Raji (cell line): Measurements from ENCODE around the gene C7orf57.
A peak's percentile ranks its signal among the peaks of the same experiment; 100 is the strongest.

Experiments used
- POLR2A ChIP-seq: IDR thresholded peaks from 2 replicates; pipeline ENCODE4 v1.6.1; 2011; ENCODE audit warnings: low read depth, low read length, control low read depth; ENCODE audit not compliant: insufficient read depth

Gene C7orf57

DNA sequence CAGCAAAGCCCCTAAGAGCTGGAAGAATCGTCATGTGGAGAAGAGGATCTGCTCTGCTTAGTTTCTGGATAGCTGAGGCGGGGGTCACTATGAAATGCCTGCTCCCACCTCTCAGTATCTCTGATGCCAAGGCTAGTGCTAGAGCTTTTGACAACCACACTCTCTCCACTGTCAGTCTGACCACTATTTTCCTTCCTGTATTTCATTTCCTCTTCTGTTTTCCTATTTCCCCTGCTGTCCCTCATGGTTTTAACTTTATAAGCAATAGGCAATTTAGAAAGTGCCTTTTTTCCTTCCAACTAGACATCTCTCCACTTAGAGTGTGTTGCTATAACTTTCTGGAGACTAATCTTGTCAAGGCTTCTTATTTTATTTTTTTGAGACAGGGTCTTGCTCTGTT, 23.6 kb downstream of the C7orf57 start:
- no peak for TF ChIP-seq POLR2A

DNA sequence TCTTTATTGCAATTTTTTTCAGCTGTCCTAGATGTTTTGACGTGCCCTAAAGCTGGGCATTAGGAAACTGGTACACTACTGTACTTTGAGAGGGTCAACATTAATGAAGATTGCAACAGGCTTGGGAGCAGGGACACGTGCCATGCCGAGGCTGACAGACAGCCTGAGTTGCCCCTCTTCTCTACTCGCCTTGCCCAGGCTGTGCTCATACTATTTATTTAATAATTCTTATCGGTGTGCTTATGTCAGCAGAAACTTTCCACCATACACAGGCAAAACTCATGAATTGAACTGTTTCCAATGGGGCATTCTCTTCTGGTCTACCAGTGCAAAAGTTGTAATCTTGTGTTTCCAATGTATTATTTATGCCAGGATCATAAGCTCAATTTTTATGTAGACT, 24.4 kb downstream of the C7orf57 start:
- TF ChIP-seq POLR2A, result no peak

DNA sequence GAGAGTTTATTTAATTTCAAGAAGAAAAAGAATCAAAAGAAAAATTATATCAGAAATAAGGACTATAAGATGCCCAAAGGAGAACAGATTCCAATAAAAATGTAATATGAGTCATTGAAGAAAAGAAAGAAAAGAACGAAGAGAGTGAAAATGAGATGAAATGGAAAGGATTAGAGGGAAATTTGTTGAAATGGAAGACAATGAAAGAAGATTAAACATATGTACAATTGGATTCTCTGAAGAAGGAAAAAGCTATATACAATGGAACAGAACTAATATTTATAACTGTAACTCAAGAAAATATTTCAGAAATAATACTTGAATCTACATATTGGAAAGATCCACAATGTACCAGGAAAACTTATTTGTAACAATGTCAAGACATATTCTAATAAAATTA, 28.6 kb downstream of the C7orf57 start:
- TF ChIP-seq POLR2A, result no peak

DNA sequence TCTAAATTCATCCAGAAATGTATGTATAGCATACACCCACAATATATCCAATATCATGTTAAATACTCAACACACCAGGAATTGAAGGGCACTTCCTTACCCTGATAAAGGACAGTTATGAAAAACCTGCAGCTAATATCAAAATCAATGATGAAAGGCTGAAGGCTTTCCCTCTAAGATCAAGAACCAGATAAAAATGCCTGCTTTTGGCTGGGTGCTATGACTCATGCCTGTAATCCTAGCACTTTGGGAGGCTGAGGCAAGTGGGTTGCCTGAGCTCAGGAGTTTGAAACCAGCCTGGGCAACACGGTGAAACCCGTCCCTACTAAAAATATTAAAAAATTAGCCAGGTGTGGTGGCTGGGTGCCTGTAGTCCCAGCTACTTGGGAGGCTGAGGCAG, 32.1 kb downstream of the C7orf57 start:
- TF ChIP-seq POLR2A, result no peak

DNA sequence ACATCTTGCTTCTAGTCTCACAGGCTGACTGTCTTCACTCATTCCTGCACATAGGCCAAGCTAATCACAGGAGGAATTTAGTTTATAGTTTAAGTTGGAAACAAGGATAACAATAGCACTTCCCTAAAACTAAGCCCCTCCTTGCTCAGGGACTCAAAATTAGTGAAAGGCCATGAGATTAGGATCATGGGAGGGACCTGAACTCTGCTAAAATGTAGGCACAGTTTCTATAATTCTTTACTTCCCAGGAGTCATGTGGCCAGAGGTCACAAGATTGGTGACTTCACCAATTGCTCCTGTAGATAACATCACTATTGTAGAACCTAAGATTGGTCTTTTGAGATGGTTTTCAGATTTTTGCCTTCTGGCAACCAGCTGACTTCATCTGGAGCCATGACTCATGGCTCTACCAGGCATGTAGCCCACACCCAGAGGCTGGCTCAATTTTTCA, 38.9 kb downstream of the C7orf57 start:
- TF ChIP-seq POLR2A, result no peak

DNA sequence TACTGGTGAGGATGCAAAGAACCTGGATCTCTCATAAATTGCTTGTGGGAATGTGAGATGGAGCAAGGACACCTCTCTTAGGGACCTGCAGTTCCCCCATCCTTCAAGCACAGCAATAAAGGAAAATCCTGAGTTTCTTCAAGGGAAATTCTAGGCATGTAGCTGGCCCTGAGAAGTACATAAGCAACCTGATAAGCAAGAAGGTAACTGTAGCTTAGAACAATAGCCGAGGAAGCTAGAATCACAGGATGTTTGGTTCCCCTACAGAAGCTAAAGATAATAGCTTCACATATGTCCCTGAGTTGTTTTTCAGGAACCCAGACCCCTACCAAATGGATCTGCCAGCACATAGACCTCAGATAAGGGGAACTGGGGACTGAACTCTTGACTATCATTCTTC, 42.1 kb downstream of the C7orf57 start:
- TF ChIP-seq POLR2A, result no peak

DNA sequence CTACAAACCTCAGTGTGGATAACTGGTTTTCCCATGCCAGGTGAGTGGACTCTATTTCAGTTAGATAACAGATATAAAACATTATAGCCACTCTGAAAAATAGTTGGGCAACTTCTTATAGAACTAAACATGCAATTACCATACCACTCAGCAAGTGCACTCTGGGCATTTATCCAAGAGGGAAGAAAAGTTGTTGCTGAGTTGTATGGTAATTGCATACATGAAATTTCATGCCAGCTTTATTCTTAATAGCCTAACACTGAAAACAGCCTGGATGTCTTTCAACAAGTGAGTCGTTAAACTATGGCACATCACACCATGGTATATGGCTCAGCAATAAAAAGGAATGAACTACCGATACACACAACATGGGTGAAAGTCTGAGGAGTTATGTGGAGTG, 43.1 kb downstream of the C7orf57 start:
- TF ChIP-seq POLR2A, result no peak

DNA sequence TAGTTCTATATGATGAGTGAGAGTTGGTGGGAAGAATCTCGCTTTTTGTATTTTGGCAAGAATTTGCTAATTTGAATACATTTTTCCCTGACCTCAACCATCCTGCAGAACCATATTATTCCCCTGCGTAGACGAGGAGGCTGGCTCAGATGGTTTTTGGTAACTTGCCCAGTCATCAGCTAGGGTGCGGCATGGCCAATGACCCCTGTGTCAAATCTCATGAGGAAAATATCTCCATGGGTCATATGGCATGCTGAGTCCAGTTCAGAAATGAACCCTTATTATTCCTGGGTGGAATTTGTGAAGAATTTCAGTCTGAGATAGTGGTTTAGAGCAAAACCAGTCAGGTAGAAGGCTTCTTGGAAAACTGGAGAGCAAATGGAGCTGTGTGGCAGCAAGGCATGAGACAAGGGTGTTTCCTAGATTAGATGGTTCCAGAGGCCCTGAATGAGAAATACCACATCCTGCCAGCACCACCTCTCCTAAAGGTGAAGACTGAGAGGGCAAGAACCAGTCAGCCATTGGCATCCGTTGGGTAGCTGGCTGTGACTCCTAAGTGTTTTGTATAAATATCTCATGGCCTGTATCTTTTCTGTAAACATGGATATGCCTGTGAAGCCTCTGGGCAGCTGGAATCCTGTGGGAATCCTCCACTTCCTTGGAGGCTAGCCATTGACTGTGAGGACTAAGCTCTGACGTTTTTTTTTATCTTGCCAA, 47.9 kb downstream of the C7orf57 start:
- TF ChIP-seq POLR2A, result no peak

DNA sequence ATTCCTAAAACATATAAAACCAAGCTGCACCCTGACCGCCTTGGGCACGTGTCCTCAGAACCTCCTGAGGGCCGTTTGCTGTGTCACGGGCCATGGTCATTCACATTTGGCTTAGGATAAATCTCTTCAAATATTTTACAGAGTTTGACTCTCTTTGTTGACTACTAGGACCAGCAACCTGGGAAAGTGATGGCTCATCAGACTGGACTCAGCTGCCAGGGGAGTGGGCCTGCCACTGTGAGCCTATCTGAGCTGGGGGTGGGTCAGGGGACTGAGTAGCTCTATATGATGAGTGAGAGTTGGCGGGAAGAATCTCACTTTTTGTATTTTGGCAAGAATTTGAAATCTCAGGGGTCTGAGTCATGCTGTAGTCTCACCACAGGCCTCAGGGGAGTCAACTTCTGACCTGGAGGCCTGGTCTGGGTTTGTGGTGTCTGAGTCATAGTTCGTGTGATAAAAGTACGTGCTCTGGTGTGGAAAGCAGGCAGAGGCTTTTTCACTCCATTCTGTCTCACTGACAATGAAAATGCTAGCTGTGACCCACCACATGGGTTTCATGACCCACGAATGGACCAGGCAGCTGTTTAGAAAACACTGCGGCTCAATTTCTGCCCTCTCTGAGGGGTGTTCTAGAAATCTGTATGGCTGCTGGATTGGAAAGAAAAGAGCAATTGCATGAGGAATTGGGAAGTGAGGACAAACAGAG, 49.5 kb downstream of the C7orf57 start:
- peak; percentile 46; the same call in 1 of the 2 replicates for TF ChIP-seq POLR2A

DNA sequence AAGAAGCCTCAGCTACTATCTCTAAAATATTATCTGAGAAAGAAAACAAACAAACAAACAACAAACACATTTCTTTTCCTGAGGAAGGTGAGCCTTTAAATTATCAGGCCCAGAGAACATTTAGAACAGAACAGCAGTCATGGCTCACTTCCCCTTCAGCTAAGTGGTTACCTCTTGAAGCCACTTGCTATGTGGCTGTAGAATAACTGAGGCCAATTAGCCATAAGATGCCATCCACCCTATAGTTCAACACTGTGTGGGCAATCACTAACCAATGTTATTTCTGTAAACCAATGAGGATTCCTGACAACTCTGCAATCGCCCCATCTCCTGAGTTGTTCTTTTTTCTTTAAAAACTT, 50.1 kb downstream of the C7orf57 start:
- TF ChIP-seq POLR2A, result no peak

DNA sequence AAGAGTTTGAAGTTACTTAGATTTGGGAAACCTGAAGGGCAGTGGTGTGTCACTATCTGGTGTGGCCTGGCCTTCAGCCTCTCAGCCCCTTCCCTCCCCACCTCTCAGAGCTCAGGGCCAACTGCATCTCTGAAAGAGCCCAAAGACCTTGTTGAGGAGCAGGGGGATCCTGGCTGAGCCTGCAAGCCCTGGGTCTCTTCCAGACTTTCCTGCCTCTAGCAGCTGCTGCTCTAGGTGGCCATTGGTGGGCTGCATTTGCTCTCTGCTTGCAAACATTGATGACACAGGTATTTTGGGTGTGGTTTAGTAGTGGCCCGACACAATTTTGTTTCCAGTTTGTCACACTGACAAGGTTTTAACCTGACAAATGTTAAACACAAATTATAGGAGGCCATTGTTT, 50.6 kb downstream of the C7orf57 start:
- no peak for TF ChIP-seq POLR2A

DNA sequence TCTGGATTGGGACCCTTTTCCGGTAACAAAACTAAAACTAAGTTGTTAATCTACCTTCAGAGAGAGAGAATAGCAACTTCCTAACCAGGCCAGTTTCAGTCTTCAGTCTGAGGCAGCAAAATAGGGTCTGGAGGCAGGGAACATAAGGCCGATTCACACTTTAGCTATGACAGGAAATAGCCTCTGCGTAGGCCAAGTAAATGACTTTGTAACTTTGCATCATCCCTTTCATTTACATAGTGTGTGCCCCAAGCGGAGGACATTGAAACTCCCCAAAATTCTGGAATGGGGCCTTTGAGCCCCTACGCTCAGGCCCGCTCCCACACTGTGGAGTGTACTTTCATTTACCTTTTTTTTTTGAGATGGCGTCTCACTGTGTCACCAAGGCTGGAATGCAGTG, 52.0 kb downstream of the C7orf57 start:
- no peak for TF ChIP-seq POLR2A

DNA sequence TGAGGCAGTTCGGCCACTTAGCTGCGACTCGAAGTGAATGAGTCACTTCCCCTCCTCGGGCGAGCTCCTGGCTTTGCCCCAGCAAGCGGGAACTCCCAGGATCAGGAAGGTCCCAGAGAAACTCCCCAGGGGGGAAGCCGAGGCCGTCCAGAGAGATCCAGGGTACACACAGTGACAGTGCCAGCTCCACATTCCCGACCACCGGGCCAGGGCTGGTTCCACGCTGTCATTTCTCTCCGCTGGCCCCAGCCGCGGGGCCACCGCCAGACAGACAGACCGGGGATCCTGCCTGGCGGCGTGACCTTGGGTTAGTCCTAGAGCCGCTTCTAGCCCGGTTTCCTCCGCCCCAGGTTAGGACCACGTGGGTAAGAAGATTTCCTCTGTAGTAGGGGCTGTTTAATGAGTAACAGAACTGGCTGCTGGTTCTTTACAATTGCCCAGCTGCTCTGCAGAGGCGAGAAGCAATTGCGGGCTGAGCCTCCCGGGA, 53.3 kb downstream of the C7orf57 start:
- peak; percentile 67 for TF ChIP-seq POLR2A

DNA sequence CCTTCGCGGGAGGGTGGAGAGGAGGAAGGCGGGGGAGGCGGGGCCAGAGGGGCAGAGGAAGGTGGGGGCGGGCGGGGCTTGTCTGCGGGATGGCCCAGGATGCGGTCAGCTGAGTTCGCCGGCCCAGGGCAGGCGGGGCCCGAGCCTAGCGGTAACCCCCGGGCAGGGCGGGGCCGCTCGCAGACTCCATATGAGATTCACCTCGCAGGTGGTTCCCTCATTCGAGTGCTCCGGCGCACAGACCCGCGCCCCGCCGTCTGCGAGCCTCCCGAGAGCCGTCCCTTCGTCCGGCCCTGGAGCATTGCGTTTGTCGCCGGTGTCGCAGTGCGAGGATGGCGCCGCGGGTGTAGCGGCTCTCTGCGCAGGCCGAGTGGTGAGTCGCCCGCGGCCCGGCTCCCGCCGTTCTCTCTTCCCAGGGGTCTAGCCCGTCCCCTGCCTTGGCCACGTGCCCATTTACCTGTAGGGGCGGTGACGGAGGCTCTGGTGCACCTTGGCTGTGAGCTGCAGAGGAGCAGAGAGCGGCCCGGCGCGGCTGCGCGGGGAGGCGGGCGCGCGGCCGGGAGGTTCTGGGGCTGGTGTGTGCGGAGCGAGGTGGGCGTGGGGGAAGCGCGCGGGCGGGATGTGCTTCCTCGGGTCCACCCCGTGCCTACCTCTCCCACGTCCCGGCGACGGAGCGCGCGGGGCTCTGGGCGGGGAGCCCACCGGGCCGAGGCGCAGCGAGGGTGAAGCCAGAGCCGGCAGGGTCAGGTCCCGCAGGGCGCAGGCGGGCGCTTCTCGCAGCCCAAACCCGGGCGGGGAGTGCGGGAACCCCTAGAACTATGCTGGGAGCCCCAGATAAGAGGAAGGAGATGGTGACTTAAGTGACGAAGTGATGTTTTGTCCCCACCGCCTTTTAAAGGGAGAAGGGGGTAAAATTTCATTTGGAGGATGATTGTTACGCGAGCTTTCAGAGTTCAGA, 54.0 kb downstream of the C7orf57 start, which contains the start of gene UPP1:
TSS of gene UPP1 (plus strand) at position 220 of the 958 bp plus-strand sequence. CDS start 5,519 bp downstream, outside the sequence.
- peak; percentile 61 for TF ChIP-seq POLR2A
